SK-N-SH treated with all-trans-retinoic acid at 6 μM for 48 hours (cell line): Measurements from ENCODE around the gene CCDC188.

ENCODE experiments used
- ATAC-seq: fragments of 200-7000 bp; cut with Tn5 transposase; 3 replicates; pipeline ENCODE4 v1.9.1; 2020; ENCODE audit warnings: mild to moderate bottlenecking, moderate library complexity
- ARNTL ChIP-seq: fragments of 450-650 bp; formaldehyde crosslinking; IDR thresholded peaks from 2 replicates; pipeline ENCODE4 v1.5.0; 2020; ENCODE audit warnings: low read depth, mild to moderate bottlenecking, moderate library complexity, borderline replicate concordance
- CREB5 ChIP-seq: fragments of 250-450 bp; sonication (Bioruptor Pico); IDR thresholded peaks from 2 replicates; pipeline ENCODE4 v1.5.1; 2020; ENCODE audit warnings: low read depth, mild to moderate bottlenecking, moderate library complexity
- CSDC2 ChIP-seq: fragments of 250-450 bp; sonication (Bioruptor Pico); IDR thresholded peaks from 2 replicates; pipeline ENCODE4 v1.5.0; 2020; ENCODE audit warnings: mild to moderate bottlenecking, moderate library complexity
- CSRNP3 ChIP-seq: fragments of 250-450 bp; sonication (Bioruptor Pico); IDR thresholded peaks from 2 replicates; pipeline ENCODE4 v1.5.1; 2021; ENCODE audit warnings: mild to moderate bottlenecking, moderate library complexity
- ESRRG ChIP-seq: fragments of 250-450 bp; sonication (Bioruptor Pico); IDR thresholded peaks from 2 replicates; pipeline ENCODE4 v1.6.1; 2021; ENCODE audit warnings: mild to moderate bottlenecking
- GLIS3 ChIP-seq: fragments of 250-450 bp; sonication (Bioruptor Pico); IDR thresholded peaks from 2 replicates; pipeline ENCODE4 v1.5.0; 2020; ENCODE audit warnings: mild to moderate bottlenecking, moderate library complexity
- ISL1 ChIP-seq: fragments of 250-450 bp; sonication (Bioruptor Pico); IDR thresholded peaks from 2 replicates; pipeline ENCODE4 v2.1.2; 2022; ENCODE audit warnings: mild to moderate bottlenecking, moderate library complexity
- OSR1 ChIP-seq: fragments of 250-450 bp; sonication (Bioruptor Pico); IDR thresholded peaks from 2 replicates; pipeline ENCODE4 v1.8.0; 2022; ENCODE audit warnings: moderate library complexity, mild to moderate bottlenecking, inconsistent platforms
- PATZ1 ChIP-seq: fragments of 250-450 bp; sonication (Bioruptor Pico); IDR thresholded peaks from 2 replicates; pipeline ENCODE4 v1.8.0; 2020; ENCODE audit warnings: mild to moderate bottlenecking, moderate library complexity, borderline replicate concordance
- POU6F1 ChIP-seq: fragments of 250-450 bp; sonication (Bioruptor Pico); IDR thresholded peaks from 2 replicates; pipeline ENCODE4 v1.8.0; 2021; ENCODE audit warnings: low read depth, mild to moderate bottlenecking, moderate library complexity, borderline replicate concordance
- PPARA ChIP-seq: fragments of 250-450 bp; sonication (Bioruptor Pico); IDR thresholded peaks from 2 replicates; pipeline ENCODE4 v1.5.0; 2020; ENCODE audit warnings: mild to moderate bottlenecking, borderline replicate concordance
- RARB ChIP-seq: fragments of 250-450 bp; sonication (Bioruptor Pico); IDR thresholded peaks from 2 replicates; pipeline ENCODE4 v1.8.0; 2021; ENCODE audit warnings: mild to moderate bottlenecking, moderate library complexity
- SNAI2 ChIP-seq: fragments of 250-450 bp; sonication (Bioruptor Pico); IDR thresholded peaks from 2 replicates; pipeline ENCODE4 v1.5.0; 2020; ENCODE audit warnings: mild to moderate bottlenecking, moderate library complexity
- TCF4 ChIP-seq: fragments of 250-450 bp; sonication (Bioruptor Pico); IDR thresholded peaks from 2 replicates; pipeline ENCODE4 v1.8.0; 2021; ENCODE audit warnings: mild to moderate bottlenecking, moderate library complexity, borderline replicate concordance
- TOX ChIP-seq: fragments of 250-450 bp; sonication (Bioruptor Pico); IDR thresholded peaks from 2 replicates; pipeline ENCODE4 v1.8.0; 2021; ENCODE audit warnings: mild to moderate bottlenecking, moderate library complexity, borderline replicate concordance
- TSHZ2 ChIP-seq: fragments of 250-450 bp; sonication (Bioruptor Pico); IDR thresholded peaks from 2 replicates; pipeline ENCODE4 v1.5.0; 2020; ENCODE audit warnings: mild to moderate bottlenecking, moderate library complexity
- ZC3H10 ChIP-seq: fragments of 250-450 bp; sonication (Bioruptor Pico); IDR thresholded peaks from 2 replicates; pipeline ENCODE4 v1.5.1; 2021; ENCODE audit warnings: mild to moderate bottlenecking, moderate library complexity
- ZFP3 ChIP-seq: fragments of 250-450 bp; sonication (Bioruptor Pico); IDR thresholded peaks from 2 replicates; pipeline ENCODE4 v1.5.0; 2020; ENCODE audit warnings: mild to moderate bottlenecking, moderate library complexity
- ZFP30 ChIP-seq: fragments of 450-650 bp; formaldehyde crosslinking; IDR thresholded peaks from 2 replicates; pipeline ENCODE4 v1.5.0; 2022; ENCODE audit warnings: mild to moderate bottlenecking, moderate library complexity
- ZNF70 ChIP-seq: fragments of 450-650 bp; formaldehyde crosslinking; IDR thresholded peaks from 2 replicates; pipeline ENCODE4 v1.5.0; 2020; ENCODE audit warnings: mild to moderate bottlenecking, moderate library complexity
- ZNF8 ChIP-seq: fragments of 450-650 bp; formaldehyde crosslinking; IDR thresholded peaks from 2 replicates; pipeline ENCODE4 v1.5.0; 2020; ENCODE audit warnings: mild to moderate bottlenecking, moderate library complexity

CCDC188 gene

GRCh38 chr22:20112623-20113511 is 38.0 kb downstream of the CCDC188 start:
- TF ChIP-seq CSRNP3 (CRISPR knock-in tag): no peak
- TF ChIP-seq ZFP3: no peak
- no peak for TF ChIP-seq OSR1
- TF ChIP-seq PPARA (CRISPR knock-in tag): no peak
- TF ChIP-seq ISL1 (CRISPR knock-in tag): no peak
- TF ChIP-seq POU6F1: no peak
- no peak for TF ChIP-seq ZNF70 (CRISPR knock-in tag)
- no peak for TF ChIP-seq TCF4 (CRISPR knock-in tag)
- no peak for TF ChIP-seq SNAI2 (CRISPR knock-in tag)
- no peak for TF ChIP-seq ZC3H10 (CRISPR knock-in tag)
- TF ChIP-seq GLIS3 (CRISPR knock-in tag): no peak
- no peak for TF ChIP-seq ARNTL
- TF ChIP-seq CSDC2 (CRISPR knock-in tag): no peak
- TF ChIP-seq CREB5: no peak
- no peak for TF ChIP-seq PATZ1 (CRISPR knock-in tag)
- TF ChIP-seq TOX: no peak
- TF ChIP-seq ZFP30: no peak
- TF ChIP-seq ESRRG (CRISPR knock-in tag): no peak
- TF ChIP-seq TSHZ2 (CRISPR knock-in tag): no peak
- no peak for ATAC-seq

- no peak for ATAC-seq
- no peak for TF ChIP-seq TCF4 (CRISPR knock-in tag)
- no peak for TF ChIP-seq ZFP3
- no peak for TF ChIP-seq PATZ1 (CRISPR knock-in tag)
- TF ChIP-seq PPARA (CRISPR knock-in tag): no peak
- TF ChIP-seq ZNF70 (CRISPR knock-in tag): no peak
- no peak for TF ChIP-seq ZNF8
- no peak for TF ChIP-seq CSRNP3 (CRISPR knock-in tag)
- TF ChIP-seq ZFP30: no peak
- TF ChIP-seq ZC3H10 (CRISPR knock-in tag): no peak
- no peak for TF ChIP-seq CSDC2 (CRISPR knock-in tag)
- TF ChIP-seq ISL1 (CRISPR knock-in tag): no peak
- TF ChIP-seq RARB (CRISPR knock-in tag): no peak
- TF ChIP-seq TSHZ2 (CRISPR knock-in tag): no peak
- TF ChIP-seq SNAI2 (CRISPR knock-in tag): no peak
Measured at GRCh38 chr22:20111689-20112622, 38.9 kb downstream of the CCDC188 start.
